NCI-H2196 treated with DMSO at 0.1 percent for 48 hours (cell line): Measurements from ENCODE around the gene ASB4.
"Not testable (repeated sequence)": the region's sequence is repeated elsewhere in the genome, so short reads cannot be mapped to it uniquely, and the experiment has no call there.

Source experiments
- DNase-seq: peaks from one replicate; lab custom pipeline; 2025; ENCODE audit not compliant: unreplicated experiment; lab: John Stamatoyannopoulos, UW

The ASB4 gene

DNA sequence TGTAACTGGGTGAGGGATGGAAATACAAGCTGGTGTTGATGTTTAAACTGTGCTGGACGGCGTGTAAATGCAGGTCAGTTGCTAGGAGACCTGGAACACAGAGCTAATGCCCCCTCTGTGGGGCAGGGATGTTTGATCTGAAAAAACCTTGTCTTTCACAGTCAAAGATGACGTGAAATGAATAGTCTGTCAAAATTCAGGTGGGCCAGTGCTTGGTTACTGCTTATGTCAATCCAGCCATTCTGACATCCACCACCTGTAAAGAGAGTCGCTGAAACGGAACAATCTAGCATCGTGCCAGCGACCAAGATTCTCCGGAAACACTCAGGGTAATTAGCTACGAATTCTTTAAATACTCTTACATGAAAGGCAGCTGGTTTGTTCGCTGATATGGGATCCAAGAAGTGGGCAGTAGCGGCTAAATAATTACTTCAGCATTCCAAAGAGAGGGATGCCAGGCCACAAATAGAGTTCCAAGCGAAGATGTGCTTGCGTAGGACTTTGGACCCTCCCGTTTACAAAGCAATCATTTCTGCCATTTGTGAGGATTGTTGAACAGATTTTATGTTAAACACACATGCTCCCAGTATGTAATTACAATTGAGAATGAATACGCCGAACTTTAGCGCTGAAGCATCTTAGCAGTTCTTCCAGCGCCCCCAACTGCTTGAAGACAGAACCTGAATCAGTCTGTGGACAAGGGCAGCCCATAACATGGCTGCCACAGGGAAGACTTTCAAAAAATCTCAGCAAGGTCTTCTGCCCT, 7.3 kb upstream of the ASB4 start:
- DNase-seq, result peak; percentile 23

DNA sequence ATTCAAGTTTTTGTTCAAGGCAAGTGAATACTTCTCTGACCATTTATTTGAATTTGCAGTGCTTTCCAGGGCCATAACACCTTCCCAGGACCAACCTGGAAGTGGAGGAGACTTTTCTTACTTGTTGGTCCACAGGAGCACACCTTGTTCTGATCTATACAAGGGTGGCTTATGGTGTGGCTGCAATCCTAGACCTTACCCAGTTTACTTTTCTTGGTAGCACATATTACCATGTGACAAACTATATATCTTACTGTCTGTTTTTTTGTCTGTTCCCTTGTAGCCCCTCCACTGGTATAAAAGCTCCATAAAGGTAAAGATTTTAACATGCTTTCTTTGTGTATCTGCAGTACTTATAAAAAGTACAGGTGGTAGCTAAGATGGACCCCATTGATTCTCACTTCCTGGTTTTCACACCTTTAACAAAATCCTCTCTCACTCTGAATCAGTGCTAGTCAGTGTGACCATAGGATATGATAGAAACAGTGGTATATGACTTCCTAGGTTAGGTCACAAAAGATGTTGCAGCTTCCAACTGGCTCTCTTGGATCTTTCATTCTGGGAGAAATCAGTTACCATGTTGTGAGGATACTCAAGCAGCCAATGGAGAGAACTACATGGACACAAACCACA, 5.6 kb upstream of the ASB4 start:
- DNase-seq, result no peak

DNA sequence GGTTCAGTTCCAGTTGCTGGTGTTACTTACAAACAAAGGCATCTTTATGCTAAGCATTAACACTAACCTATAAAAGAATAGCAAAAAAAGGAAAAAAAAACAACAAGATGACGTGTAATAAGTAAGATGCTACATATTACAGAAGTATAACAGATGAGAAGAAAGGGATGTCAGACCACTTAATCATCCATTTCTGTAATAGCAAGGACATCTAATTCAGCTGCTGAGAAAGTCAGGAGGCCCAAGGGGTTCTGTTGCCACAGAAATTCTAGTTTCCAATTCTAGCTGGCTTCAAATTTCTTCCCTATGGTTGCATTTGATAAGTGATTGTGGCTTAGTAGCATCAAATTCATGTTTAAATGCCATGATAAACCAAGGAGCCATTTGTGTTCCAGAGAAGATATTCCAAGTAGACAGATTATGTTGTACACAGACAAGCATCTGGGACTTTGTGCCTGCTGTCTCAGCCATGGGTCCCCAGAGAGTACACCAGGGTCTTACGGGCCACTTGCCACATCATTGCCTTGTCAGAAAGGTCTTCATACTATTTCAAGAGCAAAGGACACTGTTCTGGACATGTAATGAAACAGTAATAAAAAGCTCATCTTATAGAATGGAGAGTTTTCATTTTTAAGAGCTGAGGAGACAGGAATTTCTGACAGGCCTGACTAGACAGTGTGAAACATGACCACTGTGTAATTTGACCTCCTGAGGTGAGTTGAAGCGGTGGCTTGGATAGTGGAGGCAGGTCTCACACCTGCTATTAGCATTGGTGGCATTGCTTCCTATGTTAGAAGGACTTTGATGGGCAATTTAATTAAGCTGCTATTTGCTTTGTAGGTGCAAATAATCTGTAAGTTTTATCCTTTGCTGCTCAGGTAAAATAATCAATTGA, 4.2 kb upstream of the ASB4 start:
- DNase-seq, result no peak

DNA sequence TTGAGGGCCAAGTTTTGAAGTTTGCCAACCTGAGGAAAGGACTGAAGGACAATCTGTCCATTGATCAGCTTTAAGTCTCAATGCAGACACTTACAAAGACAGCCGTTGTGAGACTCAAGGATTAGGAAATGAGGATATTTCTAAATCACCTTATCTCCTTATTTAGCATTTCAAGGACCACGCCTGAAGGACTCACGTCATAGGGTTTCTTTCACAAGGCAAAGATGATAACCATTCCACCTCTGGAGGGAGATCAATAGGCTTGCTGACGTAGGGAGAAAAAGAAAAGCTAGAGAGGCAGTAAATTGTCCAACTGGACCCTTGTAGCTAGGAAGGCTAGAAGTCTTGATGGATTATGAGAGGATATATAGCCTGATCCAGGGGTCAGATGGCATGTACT, 3.3 kb upstream of the ASB4 start:
- no peak for DNase-seq

DNA sequence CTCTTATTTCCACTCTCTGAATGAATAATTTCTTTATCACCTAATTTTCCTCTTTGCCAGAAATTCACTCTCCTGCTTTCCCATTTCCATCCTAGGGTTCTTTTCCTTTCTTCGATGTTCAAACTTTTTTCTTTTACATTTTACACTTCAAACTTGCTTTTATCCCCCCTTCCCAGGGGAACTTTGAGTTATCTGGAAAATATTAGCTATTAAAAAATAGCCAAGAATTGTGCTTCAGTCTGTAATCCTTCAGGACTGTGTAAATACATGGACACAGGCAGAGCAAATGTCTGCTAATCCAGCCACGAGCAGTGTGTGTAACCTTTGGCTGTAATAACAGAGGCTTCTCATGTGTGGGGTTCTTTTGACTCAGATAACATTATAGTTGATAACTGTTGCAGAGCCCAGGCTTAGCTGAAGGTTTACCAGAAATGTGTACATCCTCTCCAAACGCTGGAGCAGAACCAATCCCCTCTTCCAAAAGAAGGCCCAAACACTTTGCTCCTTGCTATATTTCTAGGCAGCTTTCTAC, 4.6 kb downstream of the ASB4 start:
- DNase-seq, result no peak

DNA sequence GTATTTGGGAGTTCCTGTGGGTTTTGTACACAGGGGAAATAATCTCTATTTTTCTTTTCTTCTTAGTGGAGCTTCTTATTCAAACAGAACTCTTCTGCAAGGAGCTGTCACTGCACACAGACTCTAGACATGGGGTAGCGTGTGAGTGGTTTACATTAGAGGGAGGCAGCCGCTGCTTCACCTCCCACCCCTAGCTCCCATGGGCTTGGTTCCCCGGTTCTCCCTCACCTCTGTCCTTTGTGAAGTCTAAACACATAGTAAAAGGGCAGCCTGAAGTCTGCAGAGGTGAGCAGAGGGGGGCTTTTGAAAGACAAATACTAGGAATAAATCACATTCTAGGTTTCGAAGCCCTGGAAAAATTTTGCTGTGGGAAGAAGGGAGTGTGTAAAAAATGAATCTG, 5.5 kb downstream of the ASB4 start:
- DNase-seq, result no peak

DNA sequence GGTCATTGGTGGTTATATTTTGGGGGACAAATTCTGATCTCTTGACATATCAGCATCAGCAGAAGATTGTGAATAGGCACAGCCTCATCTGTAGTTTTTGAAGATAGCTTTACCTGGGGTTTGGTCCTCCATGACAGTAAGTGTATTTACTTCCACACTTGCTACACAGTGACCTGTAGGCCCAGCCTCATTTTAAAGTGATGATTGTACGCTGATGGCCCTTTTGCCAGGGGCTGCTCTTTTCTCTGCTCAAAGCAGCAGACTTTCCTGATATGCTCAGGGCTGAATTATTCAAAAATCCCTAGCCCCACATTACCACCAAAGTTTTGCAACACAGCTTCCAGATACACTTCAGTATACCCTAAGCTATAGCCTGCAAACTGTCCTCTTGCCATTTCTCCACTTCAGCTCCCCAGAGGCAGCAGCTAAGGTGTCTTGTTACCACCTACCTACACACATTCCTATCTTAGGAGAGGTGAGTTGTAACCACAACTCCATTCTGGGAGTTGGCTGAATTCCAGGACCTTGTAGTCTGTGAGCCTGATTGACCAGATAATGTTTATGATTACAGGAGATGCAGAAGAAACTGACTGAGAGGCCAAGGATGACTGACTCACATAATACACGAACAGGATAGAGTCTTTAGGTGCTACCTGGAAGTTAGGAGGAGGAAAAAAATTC, 6.0 kb downstream of the ASB4 start:
- DNase-seq, result peak; percentile 52

DNA sequence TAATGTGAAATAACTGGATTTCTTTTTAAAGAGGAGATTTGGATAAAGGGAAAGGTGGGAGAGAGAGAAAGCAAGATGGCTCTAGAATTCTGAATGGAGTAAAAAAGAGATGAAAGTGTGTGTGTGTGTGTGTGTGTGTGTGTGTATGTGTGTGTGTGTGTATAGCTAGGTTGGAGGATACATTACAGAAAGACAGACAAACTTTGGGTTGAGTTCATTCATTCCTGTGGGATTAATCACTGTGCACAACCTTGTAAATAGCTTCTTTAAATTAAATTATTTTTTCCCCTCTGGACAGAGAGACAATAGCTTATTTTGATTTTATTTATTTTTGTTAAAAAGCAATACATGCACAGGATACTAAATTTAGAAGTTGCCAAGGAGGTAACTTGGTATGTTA, 7.5 kb downstream of the ASB4 start:
- no peak for DNase-seq

DNA sequence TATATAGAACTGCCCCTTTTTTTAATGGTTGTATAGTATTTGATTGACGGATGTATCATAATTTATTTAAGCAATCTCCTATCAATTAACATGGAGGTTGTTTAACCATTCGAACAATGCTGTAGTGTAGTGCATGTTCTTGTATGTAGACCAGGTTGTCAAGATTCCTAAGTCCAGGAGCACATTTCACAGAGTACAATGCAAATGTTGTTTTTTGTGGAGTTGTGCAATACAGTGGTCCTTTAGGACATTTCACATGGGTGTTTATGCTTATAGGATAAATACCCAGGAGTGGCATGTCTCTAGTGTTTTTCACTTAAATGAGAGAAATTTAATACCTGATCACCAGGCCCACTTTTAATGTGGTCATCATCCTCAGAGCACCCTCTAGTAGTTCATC, 8.1 kb downstream of the ASB4 start:
- no peak for DNase-seq

DNA sequence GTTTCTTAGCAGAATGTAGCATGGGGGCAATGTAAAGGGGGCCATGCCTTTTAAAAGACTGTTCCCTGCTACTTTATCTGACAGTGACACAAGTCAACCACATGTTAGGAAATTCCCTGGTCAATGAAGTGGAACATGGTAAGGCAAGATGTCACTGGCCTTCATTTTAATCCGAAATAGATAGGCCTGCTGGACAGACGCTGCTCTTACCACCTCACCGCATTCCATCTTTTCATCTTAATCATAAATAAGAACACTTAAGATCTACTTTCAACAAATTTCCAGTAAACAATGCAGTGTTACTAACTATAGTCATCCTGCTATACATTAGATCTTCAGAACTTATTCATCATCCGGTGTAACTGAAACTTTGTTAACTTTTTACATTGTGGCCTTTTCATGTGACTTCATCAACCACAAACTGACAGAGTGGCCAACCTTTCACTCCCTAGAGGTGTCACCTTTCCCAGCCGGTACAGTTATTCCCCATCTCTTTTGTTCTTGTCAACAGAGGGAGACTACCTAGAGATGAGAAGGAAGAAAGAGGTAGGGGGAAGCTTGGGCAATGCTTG, 15.6 kb downstream of the ASB4 start:
- no peak for DNase-seq

DNA sequence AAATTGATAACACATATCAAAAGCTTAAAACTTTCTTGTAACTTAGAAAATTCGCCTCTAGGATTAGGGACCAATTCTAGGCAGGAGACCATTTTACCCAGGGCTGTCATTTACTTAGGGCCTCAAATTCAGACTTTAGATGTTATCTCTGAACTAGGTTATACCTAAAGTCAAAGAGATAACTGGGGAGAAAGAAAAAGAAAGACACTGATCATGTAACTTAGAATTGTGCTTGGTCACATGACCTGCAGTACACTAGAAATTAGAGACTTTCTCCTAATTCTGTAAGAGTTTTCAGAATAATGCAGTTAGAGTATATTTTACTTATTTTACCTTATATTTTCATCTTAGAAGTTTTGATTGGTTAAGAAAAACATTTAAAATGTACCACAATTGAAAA, 16.7 kb downstream of the ASB4 start:
- no peak for DNase-seq

DNA sequence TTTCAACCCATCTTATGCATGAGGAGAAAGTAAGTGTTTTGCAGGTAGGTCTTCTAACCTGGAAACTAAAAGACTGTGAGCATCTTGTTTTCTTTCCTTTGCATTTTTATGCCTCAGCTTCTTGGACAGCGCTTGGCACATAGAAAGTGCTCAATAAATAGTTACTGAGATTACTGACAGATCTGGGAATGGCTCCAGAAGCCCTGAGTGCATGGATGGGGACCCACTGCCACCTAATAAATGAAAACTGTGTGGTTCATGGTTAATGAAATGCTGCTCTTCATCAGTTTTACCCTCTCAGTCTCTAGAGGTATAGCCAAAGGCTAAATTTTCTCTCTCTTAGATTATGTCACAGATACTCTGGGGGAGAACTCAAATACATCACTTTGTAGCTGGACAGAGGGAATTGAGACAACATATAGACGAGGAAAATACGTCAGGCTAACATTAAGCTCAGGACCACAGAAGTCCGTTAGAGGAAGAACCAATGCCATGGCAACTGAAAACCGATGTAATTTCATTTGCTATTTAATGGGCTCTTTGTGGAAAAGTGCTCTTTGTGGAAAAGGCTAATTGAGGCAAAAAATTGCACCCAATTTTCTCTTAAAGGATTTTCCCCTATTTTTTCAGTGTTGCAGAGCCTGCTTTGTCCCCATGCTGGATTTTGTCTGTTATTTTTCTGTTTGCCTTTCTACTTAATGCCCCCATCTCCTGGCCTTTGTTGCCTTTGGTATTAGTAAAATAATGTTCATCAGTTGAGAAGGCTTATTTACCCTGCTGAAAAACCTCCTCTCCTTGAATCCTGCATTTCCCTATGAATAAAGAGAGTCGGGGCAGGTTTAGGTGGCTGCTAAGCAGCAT, 17.8 kb downstream of the ASB4 start:
- no peak for DNase-seq

DNA sequence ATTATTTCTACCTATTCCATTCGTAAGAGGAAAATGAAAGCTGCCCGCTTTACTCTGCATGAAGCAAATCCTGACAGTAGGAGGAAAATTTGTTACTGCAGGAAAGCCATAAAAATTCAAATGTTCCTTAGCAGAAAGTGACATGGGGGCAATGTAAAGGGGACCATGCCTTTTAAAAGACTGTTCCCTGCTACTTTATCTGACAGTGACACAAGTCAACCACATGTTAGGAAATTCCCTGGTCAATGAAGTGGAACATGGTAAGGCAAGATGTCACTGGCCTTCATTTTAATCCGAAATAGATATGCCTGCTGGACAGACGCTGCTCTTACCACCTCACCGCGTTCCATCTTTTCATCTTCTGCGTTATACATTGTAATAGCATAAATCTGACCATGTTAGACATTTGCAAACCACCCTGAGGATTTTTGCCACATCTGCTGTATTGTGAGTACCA, 18.4 kb downstream of the ASB4 start:
- not testable (repeated sequence) for DNase-seq

DNA sequence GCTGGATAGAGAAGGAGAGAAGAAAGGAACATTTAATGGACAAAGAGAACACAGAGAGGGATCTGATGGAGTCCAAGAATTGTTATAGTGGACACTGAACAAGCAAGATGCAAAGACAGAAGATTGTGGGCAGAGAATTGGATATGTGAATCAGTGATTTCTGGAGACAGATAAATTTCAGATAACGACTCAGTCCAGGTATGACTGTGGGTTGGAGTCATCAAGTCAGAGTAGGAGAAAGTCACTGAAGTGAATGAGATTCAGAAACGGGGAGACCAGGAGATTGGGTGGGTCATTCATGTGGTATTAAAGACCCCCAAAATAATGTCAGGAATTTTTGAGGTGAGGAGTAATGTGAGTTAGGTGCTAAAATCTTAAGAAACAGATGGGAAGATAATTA, 23.0 kb downstream of the ASB4 start:
- no peak for DNase-seq

DNA sequence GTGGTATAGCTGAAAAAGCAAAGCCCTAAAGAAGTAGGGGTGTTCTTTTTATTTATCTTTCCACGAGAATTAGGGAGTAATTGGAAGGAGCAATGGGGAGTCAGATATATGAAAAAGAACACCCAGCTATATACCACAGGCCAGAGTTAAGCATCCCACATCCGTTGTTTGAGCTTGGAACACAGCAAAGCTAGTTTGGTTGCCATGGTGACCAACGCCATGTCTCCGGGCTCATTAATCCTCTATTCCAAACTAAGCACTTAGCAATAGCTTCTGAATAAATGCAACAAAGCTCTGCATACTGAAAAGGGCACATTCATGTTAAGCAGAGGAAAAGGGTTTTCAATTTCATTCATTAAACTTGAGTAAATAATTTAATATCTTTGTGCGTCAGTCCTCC, 23.5 kb downstream of the ASB4 start:
- peak; percentile 87 for DNase-seq

DNA sequence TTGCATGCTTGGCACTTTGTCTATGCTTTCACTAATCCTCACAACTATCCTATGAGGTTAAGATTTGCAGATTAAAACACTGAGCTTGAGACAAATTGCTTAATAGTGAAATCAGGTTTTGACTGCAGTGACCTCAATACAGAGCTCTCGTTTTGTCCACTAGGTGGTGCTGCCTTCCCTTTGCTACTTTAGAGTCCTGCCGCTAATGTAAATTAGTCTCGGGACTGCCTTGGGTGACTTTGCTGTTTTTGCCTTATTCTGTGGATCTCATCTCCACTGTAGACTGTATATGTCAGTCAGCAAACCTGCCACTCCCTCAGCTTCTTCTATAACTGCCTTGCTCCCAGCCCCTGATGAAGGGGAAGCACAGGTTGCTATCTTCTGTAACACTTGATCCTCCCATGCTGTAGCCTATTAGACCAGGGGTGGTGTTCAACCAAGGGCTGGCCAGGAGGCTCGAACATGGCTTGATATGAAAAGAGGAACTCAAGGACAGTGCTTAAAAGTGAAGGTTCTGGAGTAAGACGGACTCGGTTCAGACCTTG, 26.0 kb downstream of the ASB4 start:
- peak; percentile 34 for DNase-seq

DNA sequence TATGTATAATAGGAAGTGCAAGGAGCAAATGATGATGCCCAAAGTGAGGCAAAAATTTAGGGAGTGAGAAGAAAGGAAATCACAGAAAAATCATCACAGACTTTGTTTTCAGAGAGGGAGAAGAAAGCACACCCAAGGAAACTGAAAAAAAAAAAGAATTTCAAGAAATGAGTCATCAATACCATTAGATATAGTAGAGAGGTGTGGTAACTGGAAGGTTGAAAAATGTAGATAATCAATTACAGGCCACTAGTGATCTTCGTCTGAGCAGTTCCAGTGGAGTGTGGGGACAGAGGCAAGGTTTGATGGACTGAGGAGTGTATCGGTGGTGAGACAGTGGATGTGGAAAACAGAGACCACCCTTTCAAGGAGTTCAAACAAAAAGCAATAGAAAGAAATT, 31.7 kb downstream of the ASB4 start:
- no peak for DNase-seq

DNA sequence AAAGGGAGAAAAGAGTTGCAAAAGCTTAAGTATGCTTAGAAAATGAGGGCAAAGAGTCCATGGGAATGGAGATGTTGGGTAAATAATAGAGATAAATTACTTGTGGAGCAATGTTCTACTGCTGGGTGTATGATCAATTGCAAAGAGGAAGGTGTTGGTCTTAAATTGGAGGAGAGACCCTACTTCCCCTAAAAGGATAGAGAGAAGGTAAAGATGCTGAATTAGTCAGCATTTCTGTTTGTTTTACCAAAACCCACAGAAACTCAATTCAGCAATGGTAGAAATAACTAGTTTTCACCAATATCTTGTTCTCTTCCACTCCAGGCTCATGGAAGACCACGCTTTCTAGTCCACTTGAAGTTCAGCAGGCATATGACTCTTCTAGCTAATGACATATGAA, 32.1 kb downstream of the ASB4 start:
- DNase-seq, result no peak

DNA sequence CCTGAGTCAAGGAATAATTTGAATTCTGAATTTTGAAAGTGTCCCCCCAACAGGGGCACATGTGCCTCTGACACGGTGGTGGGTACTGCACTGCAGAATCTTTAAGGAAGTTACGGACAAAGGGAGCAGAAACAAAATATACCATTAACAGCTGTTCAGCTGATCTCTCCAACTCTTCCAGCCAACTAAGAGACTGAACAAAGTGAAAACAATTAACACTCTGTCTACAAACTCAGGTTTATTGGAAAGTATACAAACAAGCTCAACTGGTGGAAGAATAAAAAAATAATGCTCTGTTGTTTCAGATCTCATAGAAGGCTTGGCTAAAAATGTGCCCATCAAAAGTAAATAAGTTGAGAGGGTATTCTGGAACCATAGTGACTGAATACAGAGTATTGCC, 34.4 kb downstream of the ASB4 start:
- DNase-seq, result no peak
